HepG2 (cell line): ENCODE data around the gene TNFSF10. TPM values are rescaled to one million over a fixed set of nuclear protein-coding genes. Genes with fewer than 3 reads are reported as not detected.

Experiments
- ATAC-seq: fragments of 200-7000 bp; cut with Tn5 transposase; 3 replicates; pipeline ENCODE4 v1.9.1; 2020; ENCODE audit warnings: mild to moderate bottlenecking, moderate library complexity
- BruUV-seq: library from RNA; stranded (reverse); fragments of 400-500 nt; replicated peaks from 2 replicates; lab custom pipeline; 2021; lab: Mats Ljungman, UMichigan
- CTCF ChIA-PET: fragments of 300-600 bp; formaldehyde crosslinking; extraction: SDS; loops from one replicate; lab custom pipeline; 2021; ENCODE audit warnings: low total read pairs, inconsistent platforms, low intra/inter-chr PET ratio; lab: Yijun Ruan, JAX
- POLR2A ChIA-PET: fragments of 350-600 bp; sonication (Branson Sonifier 250); formaldehyde crosslinking; loops from one replicate; lab custom pipeline; 2020; ENCODE audit warnings: antibody characterized with exemption, inconsistent platforms; lab: Yijun Ruan, JAX
- DNase-seq: peaks from one replicate; pipeline ENCODE4 v3.0.0-alpha.2; 2015; ENCODE audit warnings: low spot score
- FAIRE-seq: peaks from 3 replicates; lab custom pipeline; 2011; peaks lifted over from hg19 to GRCh38; lab: Jason Lieb, UNC
- H2AFZ ChIP-seq: one replicate; pipeline ENCODE4 v1.6.1; 2011; ENCODE audit warnings: low read length, inconsistent platforms
- H3K27ac ChIP-seq: fragments of 300-600 bp; 3 replicates; pipeline ENCODE4 v1.8.0; 2011; ENCODE audit warnings: mixed run types, mild to moderate bottlenecking, mixed read lengths, low read length, inconsistent platforms; ENCODE audit not compliant: insufficient read depth; ENCODE audit errors: extremely low read length
- H3K27me3 ChIP-seq, 2 experiments: fragments of 200-600 bp in 1 of 2; 2 replicates in 1 of 2; 3 replicates in 1 of 2; pipeline versions ENCODE4 v1.6.0 to v1.8.0; 2011; ENCODE audit warnings: low read length in 2 of 2, mild to moderate bottlenecking in 2 of 2, moderate library complexity in 2 of 2, inconsistent platforms in 1 of 2; ENCODE audit not compliant: insufficient read depth in 2 of 2, control insufficient read depth in 1 of 2
- H3K36me3 ChIP-seq, 2 experiments: fragments of 200-600 bp in 1 of 2; replicated peaks in 1 of 2; 2 replicates in 1 of 2; 3 replicates in 1 of 2; pipeline versions ENCODE4 v1.5.1 to v1.8.0; 2011; ENCODE audit warnings: low read length in 2 of 2, inconsistent platforms in 1 of 2; ENCODE audit not compliant: insufficient read depth in 2 of 2, control insufficient read depth in 1 of 2
- H3K4me1 ChIP-seq: 2 replicates; pipeline ENCODE4 v1.5.1; 2012; ENCODE audit warnings: low read length, inconsistent platforms; ENCODE audit not compliant: insufficient read depth
- H3K4me2 ChIP-seq: 2 replicates; pipeline ENCODE4 v1.6.0; 2011; ENCODE audit warnings: low read depth, low read length, inconsistent platforms
- H3K4me3 ChIP-seq, 3 experiments: fragments of 200-600 bp in 1 of 3; sonication (generic), shearing (Covaris generic) in 1 of 3; replicated peaks in 1 of 3; 2 replicates each; pipeline ENCODE4 v1.5.1; 2011 to 2016; ENCODE audit warnings: low read length in 3 of 3, inconsistent platforms in 2 of 3, low read depth in 2 of 3, mild to moderate bottlenecking in 2 of 3, control low read depth in 1 of 3, mixed read lengths in 1 of 3; ENCODE audit not compliant: insufficient read depth in 1 of 3
- H3K79me2 ChIP-seq: one replicate; pipeline ENCODE4 v1.6.1; 2011; ENCODE audit warnings: low read length, inconsistent platforms; ENCODE audit not compliant: insufficient read depth
- H3K9ac ChIP-seq: 2 replicates; pipeline ENCODE4 v1.6.0; 2011; ENCODE audit warnings: mild to moderate bottlenecking, low read depth, low read length, inconsistent platforms; ENCODE audit not compliant: insufficient read depth
- H3K9me3 ChIP-seq: 2 replicates; pipeline ENCODE4 v1.5.1; 2012; ENCODE audit warnings: mild to moderate bottlenecking, low read length
- H4K20me1 ChIP-seq: 2 replicates; pipeline ENCODE4 v1.6.0; 2011; ENCODE audit warnings: inconsistent platforms, mild to moderate bottlenecking, low read length, moderate library complexity; ENCODE audit not compliant: insufficient read depth
- CBX1 ChIP-seq: IDR thresholded peaks from one replicate; pipeline ENCODE4 v1.6.1; 2016; ENCODE audit warnings: antibody characterized with exemption, low read depth
- CTCF ChIP-seq: sonication (generic); formaldehyde crosslinking; IDR thresholded peaks from 2 replicates; pipeline ENCODE4 v1.5.0; 2020; ENCODE audit warnings: mild to moderate bottlenecking, missing genetic modification reagents, moderate library complexity
- IRX3 ChIP-seq: sonication (generic); formaldehyde crosslinking; IDR thresholded peaks from 2 replicates; pipeline ENCODE4 v1.8.1; 2023; ENCODE audit warnings: mild to moderate bottlenecking, low read depth, missing genetic modification reagents, borderline replicate concordance
- KDM6A ChIP-seq: IDR thresholded peaks from 2 replicates; pipeline ENCODE4 v1.6.1; 2016; ENCODE audit warnings: low read depth
- MTA1 ChIP-seq: sonication (generic); formaldehyde crosslinking; IDR thresholded peaks from 2 replicates; pipeline ENCODE4 v1.4.0; 2020; ENCODE audit warnings: missing genetic modification reagents, mild to moderate bottlenecking, borderline replicate concordance
- NFAT5 ChIP-seq: sonication (generic); formaldehyde crosslinking; IDR thresholded peaks from 2 replicates; pipeline ENCODE4 v1.4.0; 2020; ENCODE audit warnings: missing genetic modification reagents
- RFX5 ChIP-seq: IDR thresholded peaks from 2 replicates; pipeline ENCODE4 v1.6.1; 2011; ENCODE audit warnings: low read depth, low read length, improper control_type of control experiment
- SSRP1 ChIP-seq: IDR thresholded peaks from 2 replicates; pipeline ENCODE4 v1.6.1; 2016; ENCODE audit warnings: control low read depth
- STAG1 ChIP-seq: sonication (generic); formaldehyde crosslinking; IDR thresholded peaks from 2 replicates; pipeline ENCODE4 v1.4.0; 2020; ENCODE audit warnings: missing genetic modification reagents
- TEAD2 ChIP-seq: sonication (generic); formaldehyde crosslinking; IDR thresholded peaks from 2 replicates; pipeline ENCODE4 v1.9.0; 2021; ENCODE audit warnings: missing genetic modification reagents
- THAP7 ChIP-seq: sonication (generic); formaldehyde crosslinking; IDR thresholded peaks from 2 replicates; pipeline ENCODE4 v1.8.1; 2023; ENCODE audit warnings: mild to moderate bottlenecking, missing genetic modification reagents
- U2AF1 ChIP-seq: fragments of 200-400 bp; formaldehyde crosslinking; optimal IDR thresholded peaks from 2 replicates; pipeline ENCODE3; 2017; ENCODE audit warnings: mild to moderate bottlenecking, low read depth, low read length
- ZNF547 ChIP-seq: sonication (generic); formaldehyde crosslinking; IDR thresholded peaks from 2 replicates; pipeline ENCODE4 v1.5.1; 2020; ENCODE audit warnings: mild to moderate bottlenecking, missing genetic modification reagents
- ZNF574 ChIP-seq: sonication (generic); formaldehyde crosslinking; IDR thresholded peaks from 2 replicates; pipeline ENCODE4 v1.4.0; 2020; ENCODE audit warnings: missing genetic modification reagents
- ZNF790 ChIP-seq: sonication (generic); formaldehyde crosslinking; IDR thresholded peaks from 2 replicates; pipeline ENCODE4 v1.8.0; 2022; ENCODE audit warnings: missing genetic modification reagents, mild to moderate bottlenecking, borderline replicate concordance
- WGBS: methylation state at CpG from one replicate; pipeline ENCODE4 v1.1.6; 2017; ENCODE audit warnings: low lambda C conversion rate; 5-methylcytosine and 5-hydroxymethylcytosine counted together
- in situ Hi-C: cut with HindIII; loops from 2 replicates; pipeline ENCODE4 v1.10.0; 2017; ENCODE audit warnings: low pct_unique_long_range_greater_than_20kb; ENCODE audit not compliant: extremely low pct_ligation_motif_present
- intact Hi-C: fragments of 100-400 bp; cut with micrococcal nuclease; formaldehyde crosslinking; loops from one replicate; pipeline ENCODE4 v1.10.0; 2022; ENCODE audit not compliant: unreplicated experiment
- polyA plus RNA-seq, 8 experiments: library from polyadenylated mRNA; depleted of rRNA in 3 of 8; stranded (reverse) in 7 of 8; unstranded in 1 of 8; fragments of >200 nt; fragmentation: Illumina TruSeq in 4 of 8; extraction: Trizol in 4 of 8; gene quantifications; 2 replicates each; pipeline versions ENCODE4 v1.2.1 to v1.2.3, GENCODE V29; 2011 to 2016; ENCODE audit warnings: low read depth in 4 of 8, missing spikeins in 1 of 8, mixed read lengths in 1 of 8; ENCODE audit not compliant: insufficient read depth in 1 of 8
- total RNA-seq, 5 experiments: library from RNA; depleted of rRNA; stranded (reverse); fragments of >200 nt; fragmentation: Illumina TruSeq; extraction: Trizol; gene quantifications; 2 replicates each; pipeline ENCODE4 v1.2.3, GENCODE V29; 2016; ENCODE audit warnings: low read depth in 1 of 5

The TNFSF10 gene
- total and polyA plus RNA-seq, 2 of the 13 experiments (the other 11 are each of a cell fraction or from before 2014, with no cell fraction given), result 8.4 to 9.9 TPM

- CTCF ChIA-PET, result interaction anchor here (1.9 kb wide), 1 partner anchor 16 kb away, joined by 7 read pairs; no protein-coding TSS in a partner anchor
- 20% methylated on average over 5 of the region's 5 CpGs for WGBS
- no peak for TF ChIP-seq RFX5
- TF ChIP-seq CBX1, result no peak
- TF ChIP-seq STAG1, result peak; percentile 68
- TF ChIP-seq NFAT5 (CRISPR knock-in tag), result no peak
- TF ChIP-seq ZNF547 (CRISPR knock-in tag), result no peak
- TF ChIP-seq ZNF790 (CRISPR knock-in tag), result no peak
- TF ChIP-seq ZNF574, result no peak
- no peak for TF ChIP-seq U2AF1
- no peak for TF ChIP-seq KDM6A (CRISPR knock-in tag)
- no peak for TF ChIP-seq THAP7 (CRISPR knock-in tag)
- no peak for TF ChIP-seq IRX3 (CRISPR knock-in tag)
- no peak for TF ChIP-seq MTA1 (CRISPR knock-in tag)
- no peak for TF ChIP-seq TEAD2
- TF ChIP-seq CTCF (CRISPR knock-in tag), result peak; percentile 64
- TF ChIP-seq SSRP1 (CRISPR knock-in tag), result no peak
Observed at GRCh38 chr3:172461530-172462138, 61.6 kb downstream of the TNFSF10 start.

More at GRCh38 chr3:172461530-172462138, 61.6 kb downstream of the TNFSF10 start:
- no TSS peak for BruUV-seq
- peak; percentile 76 for FAIRE-seq
- H3K9ac ChIP-seq, result no peak overlapping the region
- POLR2A ChIA-PET, result no interaction called here
- H3K27ac ChIP-seq, result no peak overlapping the region
- H3K9me3 ChIP-seq, result no peaks in the 10 kb centered on the region
- H3K36me3 ChIP-seq, result no peaks in the 10 kb centered on the region
- no peak overlapping the region for H3K4me2 ChIP-seq
- H3K4me1 ChIP-seq, result no peaks in the 10 kb centered on the region
- ATAC-seq, result peak; percentile 77
- no peaks in the 10 kb centered on the region for H4K20me1 ChIP-seq
- in situ Hi-C loops (no loop called here), intact Hi-C loops (no loop called here)
- H3K4me3 ChIP-seq, result no peak overlapping the region
- H3K79me2 ChIP-seq, result no peaks in the 10 kb centered on the region
- peak; percentile 34 for DNase-seq
- H3K27me3 ChIP-seq, result peaks cover 0 to 5% of the 10 kb centered on the region in 2 experiments; a peak in 2 of 5 replicates
- no peak overlapping the region for H2AFZ ChIP-seq
